ENCODE data around the gene GNRH2.
"Not testable (repeated sequence)": the region's sequence is repeated elsewhere in the genome, so short reads cannot be mapped to it uniquely, and the experiment has no call there.

GNRH2 gene

DNA sequence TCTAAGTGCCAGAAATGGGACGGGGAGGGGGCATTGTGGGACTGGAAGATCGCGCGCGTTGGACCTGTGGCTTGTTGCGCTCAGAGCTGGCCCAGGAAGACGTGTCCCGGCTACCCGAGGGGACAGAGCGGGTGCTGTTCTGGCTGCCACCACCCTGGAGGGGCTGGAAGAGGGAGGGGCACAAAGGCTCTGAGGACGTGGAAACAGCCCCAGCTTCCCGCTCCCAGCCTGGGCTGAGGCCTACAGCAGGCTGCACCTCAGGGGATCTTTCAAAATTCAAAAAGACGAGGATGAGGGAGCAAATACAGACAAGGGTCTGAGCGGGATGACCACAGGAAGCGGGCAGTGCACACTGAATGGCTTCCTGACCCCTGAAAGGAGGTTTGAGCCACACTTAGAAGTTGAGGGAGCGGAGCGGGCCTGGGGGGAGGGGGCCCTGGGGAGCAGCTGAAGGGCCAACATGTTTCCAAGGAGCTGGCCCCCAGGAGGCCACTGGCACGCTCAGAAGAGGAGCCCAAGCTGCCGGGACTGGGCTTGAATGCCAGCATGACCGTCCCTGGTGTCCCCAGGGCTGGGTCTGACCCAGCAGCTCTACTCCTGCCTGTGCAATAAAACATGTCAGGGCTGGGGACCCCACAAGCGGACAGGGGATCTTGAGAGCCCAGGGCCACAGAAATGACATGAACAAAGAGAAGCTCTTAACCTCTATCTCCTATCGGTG is 29.3 kb downstream of the GNRH2 start:
- no peak overlapping the region for H3K4me3 ChIP-seq (ENCODE audit: low read depth, low read length)
- no peak for DNase-seq (ENCODE audit: low read depth)
- TF ChIP-seq MYC (IDR thresholded peaks at IDR 0.05; ENCODE audit: low read depth, low read length) (no peak), CTCF (IDR thresholded peaks at IDR 0.05; ENCODE audit: low read depth, low read length) (no peak)
- TF ChIP-seq, protein P1, sequence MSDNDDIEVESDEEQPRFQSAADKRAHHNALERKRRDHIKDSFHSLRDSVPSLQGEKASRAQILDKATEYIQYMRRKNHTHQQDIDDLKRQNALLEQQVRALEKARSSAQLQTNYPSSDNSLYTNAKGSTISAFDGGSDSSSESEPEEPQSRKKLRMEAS (IDR thresholded peaks at IDR 0.05; ENCODE audit: low read depth, low read length): no peak

GRCh38 chr20:3073251-3073643 is 29.8 kb downstream of the GNRH2 start:
- DNase-seq (ENCODE audit: low read depth); H3K4me3 ChIP-seq (ENCODE audit: low read depth, low read length): not testable (repeated sequence)

GRCh38 chr20:3074812-3075211 is 31.4 kb downstream of the GNRH2 start:
- H3K4me3 ChIP-seq (ENCODE audit: low read depth, low read length): no peak overlapping the region
- no peak for DNase-seq (ENCODE audit: low read depth)
- no peak for TF ChIP-seq CTCF (IDR thresholded peaks at IDR 0.05; ENCODE audit: low read depth, low read length)
- no peak for TF ChIP-seq MYC (IDR thresholded peaks at IDR 0.05; ENCODE audit: low read depth, low read length)
- TF ChIP-seq POLR2A (IDR thresholded peaks at IDR 0.05; ENCODE audit: extremely low read depth, insufficient read length): no peak
- TF ChIP-seq, protein P1 (IDR thresholded peaks at IDR 0.05; ENCODE audit: low read depth, low read length): no peak

- H3K4me3 ChIP-seq (ENCODE audit: low read depth, low read length); DNase-seq (ENCODE audit: low read depth): not testable (repeated sequence)
These were observed 31.9 kb downstream of the GNRH2 start for GRCh38 chr20:3075315-3075714.

DNA sequence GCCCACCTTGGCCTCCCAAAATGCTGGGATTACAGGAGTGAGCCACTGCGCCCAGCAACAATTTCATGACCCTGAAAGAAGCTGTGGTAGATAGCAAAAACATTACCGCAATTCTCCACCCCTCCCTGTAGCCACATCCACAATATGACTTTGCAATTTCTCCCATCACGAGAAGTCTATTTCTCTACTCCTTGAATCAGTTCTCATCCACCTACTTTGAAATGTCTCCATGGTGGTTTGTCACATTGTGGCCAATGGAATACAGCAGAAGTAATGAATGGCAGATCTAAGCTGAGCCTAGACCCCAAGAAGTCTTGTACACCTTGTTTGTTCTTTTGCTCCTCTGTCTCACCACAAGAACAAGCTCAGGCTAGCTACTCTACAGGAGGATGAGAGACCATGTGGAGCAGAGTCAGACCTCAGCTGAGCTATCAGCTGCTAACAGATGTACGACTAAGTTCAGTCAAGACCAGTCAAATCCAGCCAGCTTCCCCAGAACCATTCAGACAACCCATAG is 34.3 kb downstream of the GNRH2 start:
- DNase-seq (ENCODE audit: low read depth): no peak
- TF ChIP-seq MYC (IDR thresholded peaks at IDR 0.05; ENCODE audit: low read depth, low read length) (no peak), CTCF (IDR thresholded peaks at IDR 0.05; ENCODE audit: low read depth, low read length) (no peak), POLR2A (IDR thresholded peaks at IDR 0.05; ENCODE audit: extremely low read depth, insufficient read length) (no peak)
- TF ChIP-seq, protein P1 (IDR thresholded peaks at IDR 0.05; ENCODE audit: low read depth, low read length): no peak
- H3K4me3 ChIP-seq (ENCODE audit: low read depth, low read length): no peak overlapping the region

- no peak for DNase-seq (ENCODE audit: low read depth)
These were observed 37.5 kb downstream of the GNRH2 start for GRCh38 chr20:3080939-3081388.

More at GRCh38 chr20:3080939-3081388, 37.5 kb downstream of the GNRH2 start:
- H3K4me3 ChIP-seq (ENCODE audit: low read depth, low read length): no peak overlapping the region
- no peak for TF ChIP-seq MYC (IDR thresholded peaks at IDR 0.05; ENCODE audit: low read depth, low read length)
- no peak for TF ChIP-seq POLR2A (IDR thresholded peaks at IDR 0.05; ENCODE audit: extremely low read depth, insufficient read length)
- TF ChIP-seq, protein P1 (IDR thresholded peaks at IDR 0.05; ENCODE audit: low read depth, low read length): no peak
- TF ChIP-seq CTCF (IDR thresholded peaks at IDR 0.05; ENCODE audit: low read depth, low read length): no peak
